GM18502 (cell line): ENCODE measurements around the gene PRSS12.
"Not testable (repeated sequence)": the region's sequence is repeated elsewhere in the genome, so short reads cannot be mapped to it uniquely, and the experiment has no call there.

Experiments
- ATAC-seq: cut with Tn5 transposase; IDR thresholded peaks from one replicate; pipeline ENCODE4 v1.9.1; 2021; ENCODE audit warnings: mild to moderate bottlenecking; ENCODE audit not compliant: unreplicated experiment, poor library complexity

PRSS12 gene, protein sequence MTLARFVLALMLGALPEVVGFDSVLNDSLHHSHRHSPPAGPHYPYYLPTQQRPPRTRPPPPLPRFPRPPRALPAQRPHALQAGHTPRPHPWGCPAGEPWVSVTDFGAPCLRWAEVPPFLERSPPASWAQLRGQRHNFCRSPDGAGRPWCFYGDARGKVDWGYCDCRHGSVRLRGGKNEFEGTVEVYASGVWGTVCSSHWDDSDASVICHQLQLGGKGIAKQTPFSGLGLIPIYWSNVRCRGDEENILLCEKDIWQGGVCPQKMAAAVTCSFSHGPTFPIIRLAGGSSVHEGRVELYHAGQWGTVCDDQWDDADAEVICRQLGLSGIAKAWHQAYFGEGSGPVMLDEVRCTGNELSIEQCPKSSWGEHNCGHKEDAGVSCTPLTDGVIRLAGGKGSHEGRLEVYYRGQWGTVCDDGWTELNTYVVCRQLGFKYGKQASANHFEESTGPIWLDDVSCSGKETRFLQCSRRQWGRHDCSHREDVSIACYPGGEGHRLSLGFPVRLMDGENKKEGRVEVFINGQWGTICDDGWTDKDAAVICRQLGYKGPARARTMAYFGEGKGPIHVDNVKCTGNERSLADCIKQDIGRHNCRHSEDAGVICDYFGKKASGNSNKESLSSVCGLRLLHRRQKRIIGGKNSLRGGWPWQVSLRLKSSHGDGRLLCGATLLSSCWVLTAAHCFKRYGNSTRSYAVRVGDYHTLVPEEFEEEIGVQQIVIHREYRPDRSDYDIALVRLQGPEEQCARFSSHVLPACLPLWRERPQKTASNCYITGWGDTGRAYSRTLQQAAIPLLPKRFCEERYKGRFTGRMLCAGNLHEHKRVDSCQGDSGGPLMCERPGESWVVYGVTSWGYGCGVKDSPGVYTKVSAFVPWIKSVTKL

GRCh38 chr4:118352843-118353533 lies at the start of gene PRSS12:
Gene PRSS12, minus strand, starts transcription at chr4:118353003. Its CDS starts 283 bp downstream, at chr4:118352720.
- ATAC-seq = peak; percentile 99

- no peak for ATAC-seq
Measured at GRCh38 chr4:118400356-118400755, 47.6 kb upstream of the PRSS12 start.

DNA sequence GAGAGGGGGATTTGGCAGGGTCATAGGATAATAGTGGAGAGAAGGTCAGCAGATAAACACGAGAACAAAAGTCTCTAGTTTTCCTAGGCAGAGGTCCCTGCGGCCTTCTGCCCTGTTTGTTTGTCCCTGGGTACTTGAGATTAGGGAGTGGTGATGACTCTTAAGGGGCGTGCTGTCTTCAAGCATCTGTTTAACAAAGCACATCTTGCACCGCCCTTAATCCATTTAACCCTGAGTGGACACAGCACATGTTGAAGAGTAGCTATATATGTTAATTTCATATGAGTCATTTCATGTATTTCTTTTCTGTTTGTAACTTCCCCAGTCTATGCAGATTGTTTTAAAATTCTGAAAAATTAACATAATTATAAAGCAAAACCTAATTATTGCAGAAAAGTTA lies 47.1 kb upstream of the PRSS12 start:
- ATAC-seq = not testable (repeated sequence)

- peak; percentile 94 for ATAC-seq
Measured at GRCh38 chr4:118398226-118399090, 45.7 kb upstream of the PRSS12 start.

GRCh38 chr4:118397623-118397979 lies 44.8 kb upstream of the PRSS12 start:
- no peak for ATAC-seq

- ATAC-seq = no peak
Measured at GRCh38 chr4:118396881-118397622, 44.2 kb upstream of the PRSS12 start.

DNA sequence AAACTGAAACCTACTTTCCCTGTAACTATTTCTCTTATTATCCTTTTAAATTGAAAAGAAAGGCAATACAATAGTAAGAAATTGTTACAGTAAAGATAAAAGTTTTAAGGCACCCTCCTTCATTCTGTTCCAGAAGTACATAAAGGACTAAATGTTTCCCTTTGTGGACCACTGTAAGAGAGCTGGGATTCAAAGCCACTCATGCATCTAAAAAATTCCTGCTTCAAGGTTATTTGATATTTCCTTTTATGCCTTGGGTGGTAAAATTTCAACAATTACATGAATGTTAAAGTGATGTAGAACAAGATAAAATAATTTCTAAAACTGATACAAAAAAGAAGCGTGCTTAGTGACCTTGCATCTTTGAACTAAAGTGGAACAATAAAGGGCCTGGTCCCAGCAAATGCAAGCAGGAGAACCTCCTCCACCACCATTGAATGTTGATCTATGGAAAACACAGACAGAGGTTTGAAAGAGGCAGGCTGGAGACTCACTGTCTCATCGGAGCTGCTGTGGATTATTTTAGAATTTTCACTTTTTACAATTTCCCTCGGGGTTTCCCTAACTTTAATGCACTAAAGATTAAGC lies 42.3 kb upstream of the PRSS12 start:
- no peak for ATAC-seq

DNA sequence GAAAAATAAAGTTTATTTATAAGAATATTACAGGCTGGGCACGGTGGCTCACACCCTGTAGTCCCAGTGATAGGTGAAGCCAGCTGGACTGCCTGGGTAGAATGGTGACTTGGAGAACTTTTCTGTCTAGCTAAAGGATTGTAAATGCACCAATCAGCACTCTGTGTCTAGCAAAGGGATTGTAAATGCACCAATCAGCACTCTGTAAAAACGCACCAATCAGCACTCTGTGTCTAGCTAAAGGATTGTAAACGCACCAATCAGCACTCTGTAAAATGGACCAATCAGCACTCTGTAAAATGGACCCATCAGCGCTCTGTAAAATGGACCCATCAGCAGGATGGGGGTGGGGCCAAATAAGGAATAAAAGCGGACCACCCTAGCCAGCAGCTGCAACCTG lies 39.7 kb upstream of the PRSS12 start:
- ATAC-seq = not testable (repeated sequence)

- no peak for ATAC-seq
Measured at GRCh38 chr4:118390121-118390520, 37.3 kb upstream of the PRSS12 start.

- no peak for ATAC-seq
Measured at GRCh38 chr4:118389721-118390120, 36.9 kb upstream of the PRSS12 start.

DNA sequence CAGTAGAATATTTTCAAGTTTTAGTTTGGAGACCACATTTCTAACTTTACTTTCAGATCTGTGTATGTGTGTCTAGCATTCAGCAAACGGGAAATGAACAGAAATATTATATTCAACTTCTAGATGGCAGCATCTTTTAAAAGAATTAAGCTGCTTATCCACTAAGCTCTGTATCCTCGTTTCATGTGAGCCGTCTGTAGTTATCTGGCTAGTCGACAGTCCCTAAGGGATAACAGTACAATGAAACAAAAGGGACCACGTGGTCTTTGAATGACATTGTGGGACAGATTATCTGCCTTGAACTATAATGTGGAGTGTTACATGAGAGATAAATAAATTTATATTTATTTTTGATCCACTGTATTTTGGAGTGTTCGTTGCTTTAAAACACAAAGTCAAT lies 35.8 kb upstream of the PRSS12 start:
- no peak for ATAC-seq

DNA sequence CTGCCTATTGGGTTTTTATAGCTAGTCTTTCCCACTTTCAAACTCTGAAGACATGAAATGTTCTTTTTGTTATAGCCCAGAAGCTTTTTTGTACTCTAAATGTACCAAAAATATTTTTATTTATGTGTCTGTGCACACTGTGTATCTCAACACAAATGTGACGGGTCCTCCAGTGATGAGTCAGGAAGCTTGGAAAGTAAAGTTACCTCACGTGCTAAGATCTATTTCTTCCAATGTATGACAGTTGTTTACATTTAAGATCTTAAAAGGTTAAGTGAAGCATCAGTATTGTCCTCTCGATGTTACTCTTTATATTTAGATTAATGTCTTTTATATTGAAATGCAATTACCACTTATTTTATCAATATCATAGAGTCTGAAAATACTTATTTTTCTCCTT lies 29.1 kb upstream of the PRSS12 start:
- ATAC-seq = no peak

DNA sequence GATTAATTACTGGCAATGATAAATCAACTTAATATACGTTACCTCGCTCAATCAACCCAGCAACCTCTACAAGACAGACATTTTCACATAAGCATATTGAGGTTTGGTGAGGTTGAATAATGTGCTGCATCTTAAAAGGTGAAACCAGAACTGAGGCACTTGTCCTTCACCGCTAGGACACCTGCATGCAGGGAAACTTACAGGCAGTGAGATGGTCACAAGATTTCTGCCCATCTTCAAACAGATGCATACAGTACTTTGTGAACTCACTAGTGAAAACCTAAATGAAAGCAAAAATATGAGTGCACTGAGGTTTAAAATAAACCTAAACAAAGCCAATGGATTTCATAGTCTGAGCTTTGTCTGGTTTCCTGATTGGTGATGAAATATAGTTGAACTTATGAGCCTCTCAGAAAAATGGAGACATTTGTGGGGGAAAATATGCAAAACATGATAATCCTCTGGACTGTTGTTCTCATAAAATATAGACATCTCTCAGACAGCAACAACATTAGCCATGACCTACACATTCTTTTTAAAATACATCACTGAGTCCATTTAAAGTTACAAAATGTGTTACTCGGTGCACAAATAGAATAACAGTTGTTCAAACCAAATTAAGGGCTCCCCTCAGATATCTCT lies 20.9 kb upstream of the PRSS12 start:
- no peak for ATAC-seq

DNA sequence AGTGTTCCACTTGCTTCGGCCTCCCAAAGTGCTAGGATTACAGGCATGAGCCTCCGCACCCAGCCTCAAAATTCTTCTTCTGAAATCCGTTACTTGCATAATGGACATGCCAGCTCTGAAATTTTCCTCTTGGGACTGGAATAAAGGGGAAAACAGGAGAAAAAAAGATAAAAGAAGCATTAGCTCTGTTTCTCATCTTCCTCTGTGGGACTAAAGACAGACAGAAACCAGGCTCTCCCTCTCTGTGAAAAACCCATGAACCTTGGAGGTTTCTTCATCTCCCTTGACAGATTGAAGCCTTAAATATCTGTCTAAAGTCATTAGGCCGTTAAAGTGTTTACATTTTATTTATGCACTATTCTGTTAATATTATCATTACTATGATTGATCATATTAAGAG lies 19.4 kb upstream of the PRSS12 start:
- ATAC-seq = no peak

GRCh38 chr4:118369231-118369630 lies 16.4 kb upstream of the PRSS12 start:
- no peak for ATAC-seq

GRCh38 chr4:118367872-118368271 lies 15.1 kb upstream of the PRSS12 start:
- no peak for ATAC-seq

DNA sequence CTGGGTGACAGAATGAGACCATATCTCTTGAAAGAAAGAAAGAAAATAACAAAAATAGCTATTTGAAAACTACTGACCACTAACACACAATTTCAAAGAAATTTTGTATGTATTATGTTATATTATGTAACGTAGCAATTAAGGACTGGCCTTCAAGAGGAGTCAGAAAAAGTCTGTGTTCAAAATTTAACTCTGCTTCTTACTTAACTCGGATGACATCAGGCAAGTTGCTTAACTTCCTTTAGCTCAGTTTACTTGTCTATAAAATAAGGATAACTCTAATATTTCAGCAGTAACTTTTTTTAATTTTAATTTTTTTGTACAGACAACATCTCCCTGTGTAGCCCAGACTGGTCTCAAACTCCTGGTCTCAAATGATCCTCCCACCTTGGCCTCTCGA lies 14.6 kb upstream of the PRSS12 start:
- no peak for ATAC-seq

- no peak for ATAC-seq
Measured at GRCh38 chr4:118363166-118363565, 10.4 kb upstream of the PRSS12 start.
